Measurements from ENCODE around the gene CCDC9. TPM values are rescaled to one million over a fixed set of nuclear protein-coding genes. Genes with fewer than 3 reads are reported as not detected.

The CCDC9 gene
- total RNA-seq, 1 donor from 2014 or later = 36.1 TPM

DNA sequence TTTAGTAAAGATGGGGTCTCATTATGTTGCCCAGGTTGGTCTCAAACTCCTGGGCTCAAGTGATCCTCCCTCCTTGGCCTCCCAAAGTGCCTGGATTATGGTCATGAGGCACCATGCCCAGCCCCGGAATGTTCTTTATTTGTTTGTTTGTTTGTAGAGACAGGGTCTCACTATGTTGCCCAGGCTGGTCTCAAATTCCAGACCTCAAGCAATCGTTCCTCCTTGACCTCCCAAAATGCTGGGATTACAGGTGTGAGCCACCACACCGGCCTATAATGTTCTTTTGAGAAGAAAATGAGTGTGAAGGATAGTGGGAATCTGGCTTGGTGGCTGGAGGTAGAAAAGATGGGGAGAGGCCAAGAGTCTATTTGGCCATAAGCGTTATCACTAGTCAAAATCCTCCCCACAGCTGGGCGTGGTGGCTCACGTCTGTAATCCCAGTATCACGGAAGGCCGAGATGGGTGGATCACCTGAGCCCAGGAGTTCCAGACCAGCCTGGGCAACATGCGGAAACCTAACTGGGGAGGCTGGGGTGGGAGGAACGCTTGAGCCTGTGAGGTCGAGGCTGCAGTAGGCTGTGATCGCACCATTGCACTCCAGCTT lies 20.2 kb upstream of the CCDC9 start:
- Mint-ChIP-seq H3K9me3 (ENCODE audit: low read depth) (no peaks in the 10 kb centered on the region), H3K4me1 (ENCODE audit: low read depth) (peaks cover 19% of the 10 kb centered on the region), H3K4me3 (ENCODE audit: low read depth) (no peak overlapping the region), H3K27ac (no peak overlapping the region), H3K27me3 (peaks cover 14% of the 10 kb centered on the region), H3K36me3 (ENCODE audit: insufficient read depth) (no peaks in the 10 kb centered on the region)
- TF ChIP-seq, protein P1, sequence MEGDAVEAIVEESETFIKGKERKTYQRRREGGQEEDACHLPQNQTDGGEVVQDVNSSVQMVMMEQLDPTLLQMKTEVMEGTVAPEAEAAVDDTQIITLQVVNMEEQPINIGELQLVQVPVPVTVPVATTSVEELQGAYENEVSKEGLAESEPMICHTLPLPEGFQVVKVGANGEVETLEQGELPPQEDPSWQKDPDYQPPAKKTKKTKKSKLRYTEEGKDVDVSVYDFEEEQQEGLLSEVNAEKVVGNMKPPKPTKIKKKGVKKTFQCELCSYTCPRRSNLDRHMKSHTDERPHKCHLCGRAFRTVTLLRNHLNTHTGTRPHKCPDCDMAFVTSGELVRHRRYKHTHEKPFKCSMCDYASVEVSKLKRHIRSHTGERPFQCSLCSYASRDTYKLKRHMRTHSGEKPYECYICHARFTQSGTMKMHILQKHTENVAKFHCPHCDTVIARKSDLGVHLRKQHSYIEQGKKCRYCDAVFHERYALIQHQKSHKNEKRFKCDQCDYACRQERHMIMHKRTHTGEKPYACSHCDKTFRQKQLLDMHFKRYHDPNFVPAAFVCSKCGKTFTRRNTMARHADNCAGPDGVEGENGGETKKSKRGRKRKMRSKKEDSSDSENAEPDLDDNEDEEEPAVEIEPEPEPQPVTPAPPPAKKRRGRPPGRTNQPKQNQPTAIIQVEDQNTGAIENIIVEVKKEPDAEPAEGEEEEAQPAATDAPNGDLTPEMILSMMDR (IDR thresholded peaks at IDR 0.05; ENCODE audit: unreplicated experiment) = no peak
- no peak for DNase-seq (ENCODE audit: low spot score, unreplicated experiment)

DNA sequence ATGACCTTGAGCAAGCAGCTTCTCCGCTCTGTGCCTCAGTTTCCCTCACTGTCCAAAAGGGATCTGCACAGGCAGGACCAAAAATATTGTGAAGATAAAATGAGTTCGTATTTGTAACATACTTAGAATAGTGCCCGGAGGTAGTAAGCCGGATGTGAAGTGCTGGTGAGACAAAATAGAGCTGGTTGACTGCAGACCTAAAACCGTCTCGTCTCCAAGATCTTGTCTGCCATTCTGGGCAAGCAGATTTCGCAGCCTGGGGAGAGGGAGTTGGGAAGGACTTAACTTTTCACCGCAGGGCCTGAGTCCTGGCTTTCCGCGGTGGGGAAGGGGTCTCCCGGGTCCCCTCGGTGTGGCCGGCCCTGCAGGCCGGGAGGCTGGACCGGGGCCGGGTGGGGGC lies 17.2 kb upstream of the CCDC9 start:
- Mint-ChIP-seq H3K4me1 (ENCODE audit: low read depth) (peaks cover 9% of the 10 kb centered on the region), H3K4me3 (ENCODE audit: low read depth) (peak overlapping the region; percentile 55), H3K27ac (peak overlapping the region; percentile 71), H3K36me3 (ENCODE audit: insufficient read depth) (no peaks in the 10 kb centered on the region), H3K27me3 (peaks cover 14% of the 10 kb centered on the region), H3K9me3 (ENCODE audit: low read depth) (no peaks in the 10 kb centered on the region)
- DNase-seq (ENCODE audit: low spot score, unreplicated experiment) = no peak
- TF ChIP-seq, protein P1 (IDR thresholded peaks at IDR 0.05; ENCODE audit: unreplicated experiment) = no peak

DNA sequence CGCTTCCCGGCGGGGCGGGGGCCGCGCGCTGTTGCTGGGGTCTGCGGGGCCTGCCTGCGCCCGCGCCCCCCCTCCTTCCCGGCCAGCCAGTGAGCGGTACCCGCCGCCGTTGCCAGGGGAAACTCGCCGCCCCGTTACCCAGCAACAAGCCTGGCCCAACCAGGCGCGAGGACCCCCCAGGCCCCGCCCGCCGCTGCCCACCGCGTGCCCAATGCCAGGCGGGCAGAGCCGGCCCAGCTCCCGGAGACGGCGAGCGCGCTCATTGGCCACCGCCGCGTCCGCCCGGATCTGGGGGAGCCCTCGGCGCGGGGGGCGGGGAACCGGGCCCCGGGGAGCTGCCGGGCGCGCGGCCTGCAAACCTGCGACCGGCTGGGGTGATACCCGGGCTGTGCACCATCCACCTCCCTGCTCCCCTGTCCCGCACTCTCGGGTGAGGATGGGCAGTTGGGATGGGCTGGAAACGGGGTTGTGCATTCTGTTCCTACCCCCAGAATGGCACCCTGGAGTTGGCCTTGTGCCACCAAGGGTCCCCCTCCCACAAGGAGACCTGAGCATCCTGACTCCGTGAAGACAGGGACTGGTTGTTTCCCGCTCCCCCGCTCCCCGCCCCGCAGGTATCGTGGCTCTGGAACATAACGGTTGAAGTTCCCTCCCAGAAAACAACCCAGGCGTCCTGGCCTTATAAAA lies 16.6 kb upstream of the CCDC9 start:
- no peaks in the 10 kb centered on the region for H3K36me3 Mint-ChIP-seq (ENCODE audit: insufficient read depth)
- peaks cover 9% of the 10 kb centered on the region for H3K4me1 Mint-ChIP-seq (ENCODE audit: low read depth)
- peaks cover 16% of the 10 kb centered on the region for H3K27me3 Mint-ChIP-seq
- peak overlapping the region; percentile 21 for H3K4me3 Mint-ChIP-seq (ENCODE audit: low read depth)
- DNase-seq (ENCODE audit: low spot score, unreplicated experiment) = peak; percentile 34
- no peaks in the 10 kb centered on the region for H3K9me3 Mint-ChIP-seq (ENCODE audit: low read depth)
- H3K27ac Mint-ChIP-seq = peak overlapping the region; percentile 46
- TF ChIP-seq, protein P1 (IDR thresholded peaks at IDR 0.05; ENCODE audit: unreplicated experiment) = no peak

DNA sequence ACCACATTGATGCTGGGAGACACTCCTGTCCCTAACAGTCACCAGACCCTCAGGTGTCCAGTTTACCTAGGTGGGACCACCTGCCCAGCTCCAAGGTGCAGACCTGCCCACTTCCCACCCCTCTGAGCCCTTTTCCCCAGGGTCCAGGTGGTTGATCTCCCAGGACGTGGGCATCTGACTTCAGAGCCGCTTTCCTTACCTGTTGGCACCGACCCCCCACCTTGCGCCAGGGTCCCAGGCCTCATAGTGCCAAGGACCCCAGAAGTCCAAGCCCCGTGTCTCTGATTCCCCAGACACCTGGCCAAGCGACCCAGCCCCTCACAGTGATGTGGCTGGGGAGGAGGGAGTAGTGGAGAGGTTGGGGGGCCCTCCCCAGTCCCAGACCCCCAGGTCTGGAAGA lies 15.8 kb upstream of the CCDC9 start:
- DNase-seq (ENCODE audit: low spot score, unreplicated experiment) = no peak
- TF ChIP-seq, protein P1 (IDR thresholded peaks at IDR 0.05; ENCODE audit: unreplicated experiment) = no peak
- Mint-ChIP-seq H3K4me3 (ENCODE audit: low read depth) (peak overlapping the region; percentile 16), H3K27ac (no peak overlapping the region), H3K9me3 (ENCODE audit: low read depth) (no peaks in the 10 kb centered on the region), H3K36me3 (ENCODE audit: insufficient read depth) (no peaks in the 10 kb centered on the region), H3K27me3 (peaks cover 22% of the 10 kb centered on the region), H3K4me1 (ENCODE audit: low read depth) (peaks cover 9% of the 10 kb centered on the region)

DNA sequence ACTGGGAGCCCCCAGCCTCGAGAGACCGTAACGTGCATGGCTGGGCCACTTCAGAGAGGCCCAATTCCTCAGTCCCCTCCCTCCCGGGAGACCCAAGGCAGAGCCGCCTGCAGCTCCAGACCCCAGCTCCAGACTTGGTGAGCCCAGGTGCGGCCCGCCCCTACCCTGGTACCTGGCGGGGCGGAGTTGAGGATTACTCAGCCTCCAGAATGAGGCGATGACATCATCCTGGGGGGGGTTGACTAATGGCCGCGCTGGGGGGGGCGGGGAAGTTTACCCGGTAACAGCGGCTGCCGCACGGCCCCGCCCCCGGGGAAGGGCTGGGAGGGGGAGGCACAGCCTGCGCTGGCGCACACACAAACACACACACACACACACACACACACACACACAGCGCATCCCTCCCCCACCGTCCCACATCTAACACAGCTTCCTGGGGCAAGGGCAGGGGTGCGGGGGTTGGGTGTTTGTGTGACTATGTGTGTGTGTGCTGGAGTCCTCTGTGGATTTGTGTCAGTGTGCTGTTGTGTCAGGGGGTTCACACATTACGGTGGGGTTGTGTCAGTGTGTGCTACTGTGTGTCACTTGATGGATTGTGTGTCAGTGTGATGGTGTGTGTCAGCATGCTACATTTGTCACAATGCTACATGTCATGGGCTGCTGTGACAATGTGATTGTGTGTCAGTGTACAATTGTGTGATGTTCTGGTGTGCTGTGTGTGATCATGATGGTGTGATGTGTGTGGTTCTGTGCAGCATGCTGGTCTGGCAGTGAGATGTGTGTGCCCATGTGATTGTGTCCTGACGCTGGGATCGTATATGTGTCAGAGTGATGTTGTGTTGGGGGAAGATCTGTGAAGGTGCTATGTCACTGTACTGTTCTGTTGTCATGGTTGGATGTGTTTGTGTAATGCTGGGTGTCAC lies 15.1 kb upstream of the CCDC9 start:
- TF ChIP-seq, protein P1 (IDR thresholded peaks at IDR 0.05; ENCODE audit: unreplicated experiment) = no peak
- Mint-ChIP-seq H3K4me1 (ENCODE audit: low read depth) (peaks cover 9% of the 10 kb centered on the region), H3K9me3 (ENCODE audit: low read depth) (no peaks in the 10 kb centered on the region), H3K4me3 (ENCODE audit: low read depth) (no peak overlapping the region), H3K36me3 (ENCODE audit: insufficient read depth) (no peaks in the 10 kb centered on the region), H3K27me3 (peaks cover 18% of the 10 kb centered on the region), H3K27ac (no peak overlapping the region)
- DNase-seq (ENCODE audit: low spot score, unreplicated experiment) = peak; percentile 71
